ENCODE measurements around the gene SLU7.

The SLU7 gene

DNA sequence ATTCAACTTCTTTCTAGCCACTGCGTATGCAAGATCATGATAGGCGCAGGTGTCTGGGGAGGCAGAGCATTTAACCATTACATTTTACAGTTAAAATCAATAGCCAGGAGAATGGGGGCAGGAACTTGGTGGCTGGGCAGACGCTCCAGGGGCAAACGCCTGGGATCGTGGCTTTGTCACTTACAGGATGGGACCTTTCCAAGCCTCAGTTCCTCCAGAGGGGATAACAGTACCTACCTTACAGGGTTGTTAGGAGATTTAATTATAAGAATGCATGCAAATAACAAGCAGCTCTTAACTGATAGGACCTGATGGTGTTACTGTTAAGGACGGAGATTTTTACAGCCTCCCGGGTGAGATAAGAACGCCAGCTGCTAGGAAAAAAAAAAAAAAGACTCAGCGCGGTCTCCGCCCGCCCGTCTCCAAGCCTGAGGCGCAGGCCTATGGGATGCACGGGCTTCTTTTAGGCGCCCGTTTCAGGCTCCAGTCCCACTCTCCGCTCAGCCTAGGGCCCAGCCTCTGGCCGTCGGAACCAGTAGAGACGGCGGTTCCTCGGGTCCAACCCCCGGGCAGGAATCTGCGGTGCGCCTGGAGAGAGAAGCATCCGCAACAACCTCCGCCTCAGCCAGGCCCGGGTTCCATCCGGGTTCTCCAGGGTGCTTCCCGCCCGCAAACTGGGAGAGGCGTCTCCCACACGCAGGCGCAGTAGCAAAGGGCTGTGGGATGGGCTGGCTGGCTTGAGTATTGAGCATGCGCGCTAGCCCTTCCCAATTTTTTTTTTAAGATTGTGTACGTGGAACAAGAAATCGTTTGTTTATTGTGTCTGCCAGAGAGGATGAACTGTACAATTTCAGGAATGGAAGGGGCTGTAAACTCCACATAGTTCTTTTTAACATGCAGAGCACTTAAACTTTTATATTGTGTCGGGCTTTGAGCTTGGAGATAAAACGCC, 19.2 kb downstream of the SLU7 start, which contains the start of gene FAM200C:
Gene FAM200C, minus strand, starts transcription at position 653 of the 952 bp plus-strand sequence. CDS start 4,564 bp downstream, outside the sequence.
- DNase-seq: peak; percentile 92

- peak; percentile 16 for DNase-seq
These were observed 20.1 kb downstream of the SLU7 start for GRCh38 chr5:160398806-160399205.

DNA sequence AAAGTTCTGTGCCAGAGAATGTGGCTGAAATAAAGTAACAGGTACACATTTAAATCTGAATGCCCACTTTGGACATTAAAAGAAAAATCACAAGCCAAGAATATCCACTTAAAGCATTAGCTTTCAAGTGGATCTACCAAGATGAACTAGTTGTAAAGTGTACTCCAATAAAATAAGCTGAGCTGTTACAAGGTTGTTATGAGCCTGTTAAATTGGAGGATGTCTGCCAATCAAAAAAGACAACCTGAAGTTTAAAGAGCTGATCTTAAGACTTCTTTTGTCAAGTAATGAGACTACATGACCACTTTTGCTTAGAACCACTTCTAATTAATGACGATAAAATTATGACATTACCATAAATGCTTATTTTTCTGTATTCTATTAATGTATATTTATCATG, 21.4 kb downstream of the SLU7 start:
- DNase-seq: no peak

DNA sequence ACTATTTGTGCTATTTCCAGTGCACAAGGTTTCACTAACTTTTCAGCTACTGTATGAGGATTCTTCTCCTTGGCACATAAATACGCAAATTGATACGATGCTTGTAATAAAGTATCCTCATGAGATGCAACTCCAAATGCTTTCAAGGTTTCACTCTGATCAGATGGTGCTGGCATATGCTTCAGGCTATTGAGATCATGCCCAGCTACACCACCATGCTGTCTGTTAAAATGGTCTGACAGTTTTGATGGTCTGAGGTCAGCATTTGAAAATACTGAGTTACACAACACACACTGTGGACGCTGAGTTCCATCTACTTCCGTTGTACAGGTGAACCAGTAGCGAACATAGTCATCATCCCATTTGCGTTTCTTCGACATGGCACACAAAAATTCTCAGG, 23.8 kb downstream of the SLU7 start:
- DNase-seq: no peak

GRCh38 chr5:160390787-160391696, 27.8 kb downstream of the SLU7 start:
- no peak for DNase-seq

DNA sequence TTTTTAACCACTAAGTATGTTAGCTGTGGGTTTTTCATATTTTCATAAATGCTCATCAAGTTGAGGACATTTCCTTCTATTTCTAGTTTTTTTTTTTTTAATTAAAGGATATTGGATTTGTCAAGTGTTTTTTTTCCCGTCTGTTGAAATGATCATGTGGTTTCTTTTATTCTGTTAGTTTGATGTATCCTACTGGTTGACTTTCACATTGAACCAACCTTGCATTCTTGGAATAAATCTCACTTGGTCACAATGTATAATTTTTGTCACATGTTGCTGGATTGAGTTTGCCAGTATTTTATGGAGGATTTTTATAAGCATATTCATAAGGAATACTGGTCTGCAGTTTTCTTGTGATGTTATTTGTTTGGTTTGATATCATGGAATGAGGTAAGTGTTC, 31.4 kb downstream of the SLU7 start:
- no peak for DNase-seq

DNA sequence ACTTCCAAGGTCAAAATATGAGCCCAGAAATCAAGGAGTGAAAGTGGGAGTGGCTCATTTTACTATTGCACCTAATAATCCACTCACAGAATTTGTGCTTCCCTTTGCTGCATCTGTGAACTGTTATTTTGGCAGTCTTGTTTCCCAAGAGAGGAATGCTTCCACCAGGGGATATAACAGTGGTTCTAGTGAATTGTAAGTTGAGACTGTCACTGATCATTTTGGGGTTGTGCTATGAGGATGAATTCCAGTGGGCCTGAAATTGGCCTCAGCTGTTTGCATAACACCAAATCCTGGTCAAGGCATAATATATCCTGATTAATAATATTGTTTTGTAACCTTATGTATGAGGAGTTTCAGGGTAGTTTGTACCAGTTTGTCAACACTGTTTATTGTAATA, 33.4 kb downstream of the SLU7 start:
- DNase-seq: no peak

DNA sequence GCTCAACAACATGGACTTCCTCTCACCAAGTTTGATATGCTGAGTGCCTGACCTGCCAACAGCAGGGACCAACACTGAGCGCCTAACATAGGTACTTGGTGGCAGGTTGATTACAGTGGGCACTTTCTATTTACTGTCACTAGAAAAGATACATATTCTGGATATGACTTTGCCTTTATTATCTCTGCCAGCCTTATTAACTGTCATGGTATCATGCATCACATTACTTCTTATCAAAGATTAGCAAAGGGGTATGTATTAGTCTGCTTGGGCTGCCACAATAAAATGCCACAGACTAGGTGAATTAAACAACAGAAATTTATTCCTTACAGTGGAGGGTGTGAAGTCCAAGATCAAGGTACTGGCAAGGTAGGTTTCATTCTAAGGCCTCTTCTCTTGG, 34.2 kb downstream of the SLU7 start:
- no peak for DNase-seq

DNA sequence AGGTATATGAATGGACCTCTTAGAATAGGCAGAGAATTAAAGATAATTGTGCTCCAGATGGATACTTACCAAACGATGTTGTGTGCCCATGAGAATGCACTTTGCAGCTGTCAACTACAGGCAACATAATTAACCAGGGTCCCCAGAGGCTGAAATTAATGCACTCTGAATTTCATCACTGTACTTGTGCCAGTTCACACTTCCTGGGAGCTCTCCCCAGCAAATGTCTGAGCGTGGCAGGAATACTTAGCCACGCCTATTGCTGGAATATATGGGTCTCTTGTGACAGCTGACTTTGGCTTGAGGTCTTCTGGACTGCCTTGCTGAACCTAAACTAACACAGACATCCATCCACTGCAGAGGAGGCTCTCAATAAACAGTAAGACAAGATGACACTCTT, 36.5 kb downstream of the SLU7 start:
- no peak for DNase-seq

DNA sequence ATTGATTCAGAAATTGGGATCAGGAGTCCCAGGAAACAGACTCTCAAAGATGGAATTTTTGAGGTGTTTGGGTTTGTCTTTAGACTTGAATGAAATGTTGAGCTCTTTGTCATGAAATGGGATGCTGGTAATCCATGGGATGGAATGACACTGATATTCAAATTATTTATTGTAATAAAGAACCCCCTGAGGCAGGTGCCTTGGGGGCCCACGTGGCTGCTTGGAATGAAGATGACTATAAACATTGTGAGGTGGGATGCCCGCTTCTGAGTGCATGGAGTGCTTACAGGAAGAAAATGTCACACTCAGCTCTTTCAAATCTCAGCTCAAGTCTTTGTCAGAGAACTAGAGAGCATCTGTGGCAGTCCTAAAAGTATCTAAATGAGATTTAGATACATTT, 38.8 kb downstream of the SLU7 start:
- DNase-seq: no peak

- DNase-seq: no peak
These were observed 39.4 kb downstream of the SLU7 start for GRCh38 chr5:160379511-160379910.

GRCh38 chr5:160378330-160378729, 40.6 kb downstream of the SLU7 start:
- DNase-seq: no peak

DNA sequence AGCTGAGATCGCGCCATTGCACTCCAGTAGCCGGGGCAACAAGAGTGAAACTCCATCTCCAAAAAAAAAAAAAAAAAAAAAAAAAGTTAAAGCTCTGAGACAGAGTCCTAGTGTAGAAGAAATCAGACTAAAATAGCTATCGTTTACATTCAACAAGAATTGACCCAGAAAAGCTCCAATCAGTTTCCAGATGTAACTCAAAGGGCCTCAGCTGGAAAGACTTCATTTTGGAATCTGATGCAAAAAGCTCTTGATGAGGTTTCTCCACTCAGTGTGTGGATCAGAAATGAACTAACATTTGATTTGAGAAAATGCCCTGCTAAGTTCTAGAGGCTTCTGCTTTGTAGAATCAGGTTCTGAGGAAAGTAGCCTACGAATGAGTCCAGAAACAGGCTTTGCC, 41.2 kb downstream of the SLU7 start:
- DNase-seq: no peak

DNA sequence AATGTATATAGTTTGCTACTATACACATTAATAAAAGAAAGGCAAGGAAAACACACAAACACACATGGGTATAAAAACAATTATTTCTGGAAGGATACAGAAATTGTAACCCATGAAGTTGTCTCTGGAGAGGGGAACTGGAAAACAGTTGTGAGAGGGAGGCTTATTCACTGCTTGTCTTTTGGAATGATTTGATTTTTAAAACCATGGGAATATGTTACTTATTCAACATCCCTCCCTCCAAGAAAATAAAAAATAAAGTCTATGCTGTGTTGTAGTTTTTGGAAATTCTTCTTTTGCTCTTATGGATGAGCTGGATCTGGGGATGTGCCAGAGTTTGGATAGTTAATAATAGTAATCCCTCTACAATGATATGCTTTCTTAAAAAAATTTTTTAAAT, 42.5 kb downstream of the SLU7 start:
- no peak for DNase-seq

GRCh38 chr5:160375701-160376100, 43.2 kb downstream of the SLU7 start:
- DNase-seq: no peak

DNA sequence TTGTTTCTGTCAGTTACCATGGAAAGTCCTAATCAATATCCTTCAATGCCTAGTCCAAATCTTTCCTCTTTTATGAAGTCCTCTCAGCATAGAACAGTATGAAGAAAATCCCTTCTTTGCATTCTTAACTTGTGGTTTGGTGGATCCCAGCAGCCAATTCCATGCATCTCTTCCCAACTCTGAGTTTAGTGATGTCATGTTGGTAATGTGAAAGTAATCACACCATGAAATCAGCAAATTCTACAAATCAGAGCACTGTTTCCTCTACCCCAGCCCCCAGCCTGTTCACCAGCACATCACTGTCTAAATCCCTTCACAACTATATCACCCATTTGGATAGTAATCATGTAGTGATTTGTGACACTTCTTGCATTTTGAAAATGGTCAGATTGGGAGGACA, 43.7 kb downstream of the SLU7 start:
- no peak for DNase-seq

GRCh38 chr5:160371294-160371693, 47.6 kb downstream of the SLU7 start:
- DNase-seq: no peak

DNA sequence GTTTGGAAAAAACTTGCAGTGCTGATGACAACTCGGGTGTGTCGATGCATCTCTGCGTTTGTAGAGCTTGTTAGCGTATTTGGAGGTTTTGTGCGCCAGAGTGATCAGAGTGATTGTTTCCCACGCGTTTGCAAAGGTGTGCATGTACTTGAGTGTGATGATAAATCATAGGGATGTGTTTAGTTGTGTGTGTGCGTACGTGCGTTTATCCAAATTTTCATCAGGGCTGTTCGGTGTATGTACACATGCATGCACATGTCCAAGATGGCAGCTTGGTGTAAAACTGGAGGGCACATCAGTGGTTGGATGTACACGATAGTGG, 48.2 kb downstream of the SLU7 start:
- DNase-seq: no peak

DNA sequence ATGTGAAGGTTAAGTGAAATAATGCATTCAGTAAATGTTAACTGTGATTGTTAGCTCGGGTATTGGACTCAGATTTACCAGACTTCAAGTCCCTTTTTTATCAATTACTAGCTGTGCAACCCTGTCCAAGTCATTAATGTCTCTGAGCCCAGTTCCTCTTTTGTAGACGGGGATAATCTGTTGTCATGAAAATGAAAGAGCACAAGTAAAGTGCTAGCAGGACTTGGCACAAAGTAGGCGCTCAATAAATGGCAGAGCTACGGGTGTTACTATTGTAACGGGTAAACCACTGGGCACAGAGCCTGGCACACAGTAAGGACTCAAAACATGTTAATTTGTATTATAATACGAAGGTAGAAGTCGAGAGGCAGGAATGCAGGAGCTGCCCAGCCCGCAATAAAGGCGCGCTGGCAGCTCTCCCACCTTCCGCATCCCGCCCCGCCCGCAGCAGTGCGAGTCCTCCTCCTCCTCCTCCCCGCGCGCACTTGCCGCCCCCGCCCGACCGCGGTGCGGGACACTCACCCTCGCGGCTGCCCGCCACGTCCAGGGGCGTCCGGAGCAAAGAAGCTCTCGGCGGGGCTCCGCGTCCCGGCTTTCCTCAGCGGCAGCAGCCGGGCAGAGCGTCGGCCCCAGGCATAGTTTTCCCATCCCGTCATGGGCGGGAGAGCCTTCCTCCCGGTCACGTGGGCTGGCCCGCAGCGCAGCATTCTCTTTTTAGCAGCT, 48.7 kb downstream of the SLU7 start, which contains the start of gene C1QTNF2:
Gene C1QTNF2, minus strand, starts transcription at position 637 of the 723 bp plus-strand sequence. CDS start 15,615 bp downstream, outside the sequence.
- DNase-seq: no peak

DNA sequence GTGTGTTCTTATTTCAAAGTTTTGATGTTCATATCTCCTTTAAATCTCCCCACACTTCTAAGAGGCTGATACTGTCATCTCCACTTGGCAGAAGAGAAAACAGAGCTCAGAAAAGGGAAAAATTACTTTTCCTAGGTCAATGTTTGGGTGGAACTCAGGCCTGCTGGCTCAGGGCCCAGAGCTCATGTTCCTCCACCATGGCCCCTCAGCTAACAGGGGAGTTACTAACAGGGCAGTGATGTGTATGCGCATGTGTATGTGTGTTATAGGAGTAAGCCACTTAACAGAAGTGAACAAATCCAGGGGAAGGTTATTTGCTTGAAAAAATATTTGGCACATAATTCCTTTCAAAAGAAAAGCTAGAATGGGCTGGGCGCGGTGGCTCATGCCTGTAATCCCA, 51.0 kb downstream of the SLU7 start:
- no peak for DNase-seq

GRCh38 chr5:160367261-160367660, 51.6 kb downstream of the SLU7 start:
- no peak for DNase-seq

DNA sequence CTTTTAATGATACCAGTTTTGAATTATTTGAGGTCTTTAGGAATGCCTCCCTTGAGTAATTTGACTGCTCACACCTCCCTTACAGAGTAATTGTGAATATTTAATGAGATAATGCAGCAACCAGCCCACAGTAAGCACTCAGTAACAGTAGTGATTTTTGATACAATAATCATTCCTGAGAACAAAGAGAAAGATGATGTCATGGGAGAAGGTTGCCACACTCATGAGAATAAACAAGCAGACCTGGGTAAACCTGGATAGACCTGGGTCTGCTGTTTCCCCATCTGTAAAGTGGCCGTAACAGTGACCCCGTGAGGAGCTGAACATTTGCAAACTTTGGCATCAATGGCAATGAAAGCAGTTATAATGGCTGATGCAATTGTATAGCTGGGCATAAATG, 52.7 kb downstream of the SLU7 start:
- DNase-seq: no peak
